MM.1S (cell line): ENCODE results near the gene RBMS2.

ENCODE experiments used
- EZH2phosphoT487 ChIP-seq: fragments of 300-600 bp; sonication (generic); IDR thresholded peaks from 2 replicates; pipeline ENCODE4 v1.6.1; 2018; ENCODE audit warnings: antibody characterized with exemption, low read length
- TF ChIP-seq, protein P1 (sequence below): fragments of 300-600 bp; sonication (generic); IDR thresholded peaks from 2 replicates; pipeline ENCODE4 v1.5.1; 2016; ENCODE audit warnings: antibody characterized with exemption, low read length, mixed read lengths

DNA sequence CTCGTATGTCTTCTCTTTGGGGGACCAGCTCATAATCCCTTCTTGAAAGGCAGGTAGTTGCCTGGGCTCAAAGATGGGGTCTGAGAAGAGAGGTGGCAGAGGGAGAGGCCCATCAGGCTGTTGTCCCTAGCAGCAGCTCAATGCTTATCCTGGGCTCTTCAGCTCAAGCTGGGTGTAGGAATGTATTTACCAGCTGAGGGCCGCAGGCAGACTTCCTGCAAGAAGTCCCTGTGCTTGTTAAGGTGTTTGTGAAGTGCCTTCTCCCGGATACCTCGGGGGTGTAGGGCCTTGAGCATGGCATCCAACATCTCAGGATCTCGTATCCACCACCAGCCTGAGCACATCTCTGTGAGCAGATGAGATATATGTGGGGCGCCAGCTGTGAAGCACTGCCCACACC, 79.1 kb downstream of the RBMS2 start:
- TF ChIP-seq, protein P1, sequence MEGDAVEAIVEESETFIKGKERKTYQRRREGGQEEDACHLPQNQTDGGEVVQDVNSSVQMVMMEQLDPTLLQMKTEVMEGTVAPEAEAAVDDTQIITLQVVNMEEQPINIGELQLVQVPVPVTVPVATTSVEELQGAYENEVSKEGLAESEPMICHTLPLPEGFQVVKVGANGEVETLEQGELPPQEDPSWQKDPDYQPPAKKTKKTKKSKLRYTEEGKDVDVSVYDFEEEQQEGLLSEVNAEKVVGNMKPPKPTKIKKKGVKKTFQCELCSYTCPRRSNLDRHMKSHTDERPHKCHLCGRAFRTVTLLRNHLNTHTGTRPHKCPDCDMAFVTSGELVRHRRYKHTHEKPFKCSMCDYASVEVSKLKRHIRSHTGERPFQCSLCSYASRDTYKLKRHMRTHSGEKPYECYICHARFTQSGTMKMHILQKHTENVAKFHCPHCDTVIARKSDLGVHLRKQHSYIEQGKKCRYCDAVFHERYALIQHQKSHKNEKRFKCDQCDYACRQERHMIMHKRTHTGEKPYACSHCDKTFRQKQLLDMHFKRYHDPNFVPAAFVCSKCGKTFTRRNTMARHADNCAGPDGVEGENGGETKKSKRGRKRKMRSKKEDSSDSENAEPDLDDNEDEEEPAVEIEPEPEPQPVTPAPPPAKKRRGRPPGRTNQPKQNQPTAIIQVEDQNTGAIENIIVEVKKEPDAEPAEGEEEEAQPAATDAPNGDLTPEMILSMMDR = no peak
- TF ChIP-seq EZH2phosphoT487 = no peak
